Upper lobe of left lung (tissue), 4 donors: ENCODE measurements around the gene MC1R.

Experiments used
- CTCF ChIP-seq, 6 experiments: fragments of 450-650 bp in 4 of 6; fragments of 200-600 bp in 2 of 6; sonication (generic) in 2 of 6; IDR thresholded peaks; one replicate each; pipeline ENCODE4 v1.5.1; 2016 to 2019; ENCODE audit warnings: antibody characterized with exemption in 6 of 6
- EP300 ChIP-seq, 4 donors: sonication (generic); formaldehyde crosslinking; IDR thresholded peaks; one replicate each; pipeline ENCODE4 v1.5.1; 2017; ENCODE audit warnings: antibody characterized with exemption in 4 of 4, control low read depth in 2 of 4
- POLR2A ChIP-seq, 4 donors: fragments of 450-650 bp; IDR thresholded peaks; one replicate each; pipeline ENCODE4 v1.5.1; 2016 to 2017; ENCODE audit warnings: antibody characterized with exemption in 4 of 4, mild to moderate bottlenecking in 2 of 4

- TF ChIP-seq POLR2A (IDR thresholded peaks at IDR 0.05) (no peak), EP300 (IDR thresholded peaks at IDR 0.05) (no peak), CTCF (IDR thresholded peaks at IDR 0.05) (no peak)
Observed at GRCh38 chr16:89966756-89967155, 48.1 kb downstream of the MC1R start.
